MCF 10A (cell line): ENCODE results near the gene CFAP61. TPM values are rescaled to one million over a fixed set of nuclear protein-coding genes. Genes with fewer than 3 reads are reported as not detected.

ENCODE experiments used
- BruUV-seq: library from RNA; stranded (reverse); fragments of 400-500 nt; replicated peaks from 2 replicates; lab custom pipeline; 2021; lab: Mats Ljungman, UMichigan
- CTCF ChIA-PET: fragments of 300-600 bp; sonication (Branson Sonifier 250); formaldehyde crosslinking; extraction: SDS; loops from one replicate; lab custom pipeline; 2021; ENCODE audit warnings: antibody characterized with exemption, inconsistent platforms; lab: Yijun Ruan, JAX
- POLR2A ChIA-PET: fragments of 300-600, 350-650 bp; sonication (Branson Sonifier 250); formaldehyde crosslinking; extraction: SDS; loops from one replicate; lab custom pipeline; 2020; ENCODE audit warnings: antibody characterized with exemption, inconsistent platforms; lab: Yijun Ruan, JAX
- DNase-seq: peaks from one replicate; pipeline ENCODE4 v3.0.0-alpha.2; 2018; ENCODE audit not compliant: unreplicated experiment
- H3K27ac Mint-ChIP-seq: one replicate; pipeline ENCODE4 v1.8.0; 2022; ENCODE audit warnings: mild to moderate bottlenecking, low read depth, mixed read lengths; ENCODE audit not compliant: unreplicated experiment
- H3K27me3 Mint-ChIP-seq: one replicate; pipeline ENCODE4 v1.8.0; 2022; ENCODE audit warnings: mixed read lengths; ENCODE audit not compliant: insufficient read depth, unreplicated experiment
- H3K36me3 Mint-ChIP-seq: one replicate; pipeline ENCODE4 v1.8.0; 2022; ENCODE audit warnings: mild to moderate bottlenecking, moderate library complexity, mixed read lengths; ENCODE audit not compliant: insufficient read depth, unreplicated experiment
- H3K4me1 Mint-ChIP-seq: one replicate; pipeline ENCODE4 v1.8.0; 2022; ENCODE audit warnings: mixed read lengths; ENCODE audit not compliant: insufficient read depth, unreplicated experiment
- H3K4me3 Mint-ChIP-seq: one replicate; pipeline ENCODE4 v1.8.0; 2022; ENCODE audit warnings: mild to moderate bottlenecking, moderate library complexity, mixed read lengths; ENCODE audit not compliant: unreplicated experiment
- H3K9me3 Mint-ChIP-seq: one replicate; pipeline ENCODE4 v1.8.0; 2022; ENCODE audit warnings: mixed read lengths; ENCODE audit not compliant: unreplicated experiment
- intact Hi-C: fragments of 100-400 bp; cut with micrococcal nuclease; formaldehyde crosslinking; loops from 2 replicates; pipeline ENCODE4 v1.14.1; 2022
- total RNA-seq: library from RNA; stranded (reverse); gene quantifications from 2 replicates; pipeline ENCODE4 v1.2.3, GENCODE V29; 2022
- TF ChIP-seq, protein P1 (sequence below): fragments of 200-600 bp; IDR thresholded peaks from one replicate; pipeline ENCODE4 v1.8.0; 2022; ENCODE audit warnings: antibody characterized with exemption, mild to moderate bottlenecking; ENCODE audit not compliant: unreplicated experiment

Gene CFAP61
- total RNA-seq, 1 experiment from 2014 or later: 1.5 TPM

DNA sequence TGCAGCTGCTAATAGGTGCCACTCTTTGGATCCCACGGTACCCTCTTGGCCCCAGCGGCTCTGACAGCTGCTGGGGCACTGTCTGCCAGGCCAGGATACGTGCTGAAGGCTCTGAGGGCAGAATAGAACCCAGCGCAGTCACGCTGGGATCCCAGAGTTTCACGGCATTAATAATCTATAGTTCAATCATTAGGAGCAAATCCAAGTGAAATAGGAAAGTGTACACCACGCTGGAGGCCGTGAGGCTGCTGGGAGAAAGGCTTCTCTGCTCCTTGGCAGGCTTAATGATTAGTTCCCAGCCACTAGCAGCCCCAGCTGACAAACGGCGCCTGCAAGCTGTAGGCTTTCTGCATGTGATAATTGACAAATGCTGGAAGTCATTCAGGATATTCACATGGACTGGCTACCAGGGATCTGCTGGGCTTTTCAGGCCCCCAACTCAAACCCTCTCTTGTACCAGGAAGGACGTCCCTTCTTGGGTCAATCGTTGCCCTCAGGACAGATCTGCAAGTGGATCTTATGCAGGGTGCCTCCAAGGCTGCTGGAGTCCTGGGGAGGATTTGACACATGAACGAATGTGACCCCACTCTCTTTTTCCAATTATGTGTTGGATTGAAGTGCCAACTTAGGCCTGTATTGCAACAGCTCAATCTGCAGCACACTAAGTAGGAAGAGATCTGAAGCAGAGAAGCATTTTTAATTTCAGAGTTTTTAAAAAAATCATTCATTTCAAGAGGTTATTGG lies 265.5 kb downstream of the CFAP61 start:
- Mint-ChIP-seq H3K27me3 (no peaks in the 10 kb centered on the region), H3K27ac (no peak overlapping the region), H3K4me3 (no peak overlapping the region), H3K36me3 (no peaks in the 10 kb centered on the region), H3K4me1 (no peaks in the 10 kb centered on the region), H3K9me3 (peaks cover 8% of the 10 kb centered on the region)
- DNase-seq: no peak
- BruUV-seq: no TSS peak
- TF ChIP-seq, protein P1, sequence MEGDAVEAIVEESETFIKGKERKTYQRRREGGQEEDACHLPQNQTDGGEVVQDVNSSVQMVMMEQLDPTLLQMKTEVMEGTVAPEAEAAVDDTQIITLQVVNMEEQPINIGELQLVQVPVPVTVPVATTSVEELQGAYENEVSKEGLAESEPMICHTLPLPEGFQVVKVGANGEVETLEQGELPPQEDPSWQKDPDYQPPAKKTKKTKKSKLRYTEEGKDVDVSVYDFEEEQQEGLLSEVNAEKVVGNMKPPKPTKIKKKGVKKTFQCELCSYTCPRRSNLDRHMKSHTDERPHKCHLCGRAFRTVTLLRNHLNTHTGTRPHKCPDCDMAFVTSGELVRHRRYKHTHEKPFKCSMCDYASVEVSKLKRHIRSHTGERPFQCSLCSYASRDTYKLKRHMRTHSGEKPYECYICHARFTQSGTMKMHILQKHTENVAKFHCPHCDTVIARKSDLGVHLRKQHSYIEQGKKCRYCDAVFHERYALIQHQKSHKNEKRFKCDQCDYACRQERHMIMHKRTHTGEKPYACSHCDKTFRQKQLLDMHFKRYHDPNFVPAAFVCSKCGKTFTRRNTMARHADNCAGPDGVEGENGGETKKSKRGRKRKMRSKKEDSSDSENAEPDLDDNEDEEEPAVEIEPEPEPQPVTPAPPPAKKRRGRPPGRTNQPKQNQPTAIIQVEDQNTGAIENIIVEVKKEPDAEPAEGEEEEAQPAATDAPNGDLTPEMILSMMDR: no peak
- intact Hi-C loops: no loop called here
- ChIA-PET CTCF (interaction anchor here (0.5 kb wide), 1 partner anchor 75 kb away, joined by 5 read pairs; no protein-coding TSS in a partner anchor), POLR2A (interaction anchor here (0.6 to 0.8 kb wide), 2 partner anchors 12 to 19 kb away, joined by 3 read pairs; no protein-coding TSS in a partner anchor)

DNA sequence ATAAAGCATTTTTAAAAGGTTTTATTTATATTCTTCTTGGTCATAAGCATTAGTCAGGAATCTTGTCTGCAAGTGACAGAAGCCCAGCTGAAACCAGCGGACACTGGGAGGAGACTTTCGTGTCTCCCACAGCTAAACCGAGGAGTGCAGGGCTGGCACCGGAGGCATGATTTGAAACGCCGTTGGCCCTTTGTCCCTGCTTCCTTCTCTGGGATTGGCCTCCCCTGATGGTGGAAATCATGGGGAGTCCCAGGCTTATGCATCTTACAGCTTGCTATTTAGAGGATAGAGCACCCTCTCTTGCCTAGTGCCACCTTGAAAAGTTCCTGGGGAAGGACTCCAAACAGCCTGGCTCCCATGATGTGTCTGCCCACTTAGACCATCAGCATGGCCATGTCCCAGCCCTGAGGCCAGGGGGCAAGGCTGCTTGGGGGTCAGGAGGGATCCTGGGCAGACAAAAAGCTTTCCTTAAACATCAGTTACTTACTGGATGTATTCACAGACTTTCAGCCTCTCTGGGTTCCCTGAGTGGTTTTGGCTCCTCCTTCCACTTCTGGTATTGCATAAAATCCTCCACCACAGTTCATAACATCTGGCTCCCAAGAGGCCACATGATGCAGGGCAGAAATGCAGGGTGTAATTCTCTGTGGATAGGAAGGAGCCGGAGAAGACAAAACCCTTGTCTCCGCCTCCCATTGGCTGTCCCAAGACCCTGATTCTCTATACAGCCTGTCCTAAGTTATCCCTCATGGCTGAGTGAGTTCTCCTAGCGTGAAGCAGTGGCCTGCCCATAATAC lies 266.2 kb downstream of the CFAP61 start:
- no peak for DNase-seq
- Mint-ChIP-seq H3K27ac (no peak overlapping the region), H3K27me3 (no peaks in the 10 kb centered on the region), H3K36me3 (no peaks in the 10 kb centered on the region), H3K9me3 (peaks cover under 1% of the 10 kb centered on the region), H3K4me3 (no peak overlapping the region), H3K4me1 (no peaks in the 10 kb centered on the region)
- intact Hi-C loops: no loop called here
- TF ChIP-seq, protein P1: no peak
- ChIA-PET CTCF (interaction anchor here (0.5 kb wide), 1 partner anchor 76 kb away, joined by 5 read pairs; no protein-coding TSS in a partner anchor), POLR2A (no interaction called here)
- BruUV-seq: no TSS peak

DNA sequence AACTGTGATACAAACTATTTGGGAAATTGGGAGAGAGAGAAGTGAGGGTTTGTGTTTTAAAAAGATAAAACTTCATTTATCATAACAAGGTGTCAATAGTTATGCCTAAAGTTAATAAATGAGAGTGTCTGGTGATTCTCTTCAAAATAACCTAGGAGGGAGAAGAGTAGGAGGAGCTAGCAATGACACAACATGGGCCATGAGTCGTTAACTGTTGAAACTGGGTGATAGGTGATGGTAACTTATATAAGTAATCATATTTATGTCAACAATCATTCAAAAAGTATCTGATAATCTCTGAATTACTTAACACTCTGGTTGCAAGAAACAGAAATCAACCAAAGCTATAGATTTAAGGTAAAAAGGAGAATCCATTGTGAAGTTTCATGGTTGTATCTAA lies 268.8 kb downstream of the CFAP61 start:
- BruUV-seq: no TSS peak
- Mint-ChIP-seq H3K27me3 (no peaks in the 10 kb centered on the region), H3K4me3 (no peak overlapping the region), H3K36me3 (no peaks in the 10 kb centered on the region), H3K4me1 (no peaks in the 10 kb centered on the region), H3K27ac (no peak overlapping the region), H3K9me3 (no peaks in the 10 kb centered on the region)
- ChIA-PET CTCF (interaction anchor here (1.0 to 1.2 kb wide), 3 partner anchors 84 to 1252 kb away, joined by 3 to 4 read pairs (median 4); no protein-coding TSS in a partner anchor), POLR2A (interaction anchor here (0.5 to 0.8 kb wide), 2 partner anchors 9 to 1551 kb away, joined by 3 read pairs; no protein-coding TSS in a partner anchor)
- TF ChIP-seq, protein P1: no peak
- no peak for DNase-seq
- intact Hi-C loops: no loop called here

GRCh38 chr20:20321917-20322316 lies 269.6 kb downstream of the CFAP61 start:
- ChIA-PET CTCF (interaction anchor here (1.2 kb wide), 1 partner anchor 1251 kb away, joined by 3 read pairs; no protein-coding TSS in a partner anchor), POLR2A (interaction anchor here (0.8 kb wide), 1 partner anchor 10 kb away, joined by 3 read pairs; no protein-coding TSS in a partner anchor)
- Mint-ChIP-seq H3K36me3 (no peaks in the 10 kb centered on the region), H3K27ac (no peak overlapping the region), H3K4me1 (no peaks in the 10 kb centered on the region), H3K9me3 (no peaks in the 10 kb centered on the region), H3K27me3 (no peaks in the 10 kb centered on the region), H3K4me3 (no peak overlapping the region)
- DNase-seq: no peak
- TF ChIP-seq, protein P1: no peak
- BruUV-seq: no TSS peak
- intact Hi-C loops: no loop called here
